HG03039 (cell line): Measurements from ENCODE around the gene PHACTR1.

Source experiments
- ATAC-seq: cut with Tn5 transposase; IDR thresholded peaks from one replicate; pipeline ENCODE4 v1.9.1; 2021; ENCODE audit warnings: mild to moderate bottlenecking, moderate library complexity; ENCODE audit not compliant: unreplicated experiment

The PHACTR1 gene

DNA sequence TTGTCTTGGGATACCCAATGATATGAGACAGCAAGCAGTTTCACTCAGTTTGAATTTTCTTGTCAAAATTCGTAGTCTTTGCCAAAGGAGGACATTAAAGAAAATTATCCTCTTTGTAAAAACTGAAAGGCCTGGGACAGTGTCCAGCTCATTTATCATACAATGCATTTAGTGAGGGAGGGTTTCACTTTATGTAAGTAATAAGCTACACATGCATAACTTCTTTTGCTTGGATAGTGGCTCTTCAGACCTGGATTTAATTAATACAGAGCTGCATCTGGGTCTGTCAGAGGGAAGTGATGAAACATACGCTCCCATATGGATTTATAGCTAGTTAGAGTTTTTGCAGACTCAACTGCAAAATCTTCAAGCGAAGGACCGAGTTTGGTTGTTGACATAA, 175.6 kb downstream of the PHACTR1 start:
- ATAC-seq = no peak

DNA sequence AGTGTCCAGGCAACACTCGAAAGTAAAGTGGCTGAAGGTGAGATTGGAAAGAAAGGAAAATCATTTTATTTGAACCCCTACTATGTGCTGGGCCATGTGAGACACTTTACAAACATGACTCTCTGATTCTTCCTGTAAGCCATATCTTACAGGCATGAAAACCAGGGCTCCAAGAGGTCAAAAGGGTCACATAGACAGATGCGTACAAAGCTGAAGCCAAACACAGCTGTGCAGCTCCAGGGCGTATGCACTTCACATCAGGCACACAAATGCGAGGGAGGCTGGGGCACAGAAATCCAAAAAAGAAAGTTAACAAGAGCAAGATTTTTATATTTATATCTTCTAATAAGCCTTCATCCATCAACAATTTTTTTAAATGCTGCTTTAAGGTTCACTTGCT, 176.5 kb downstream of the PHACTR1 start:
- ATAC-seq = no peak

DNA sequence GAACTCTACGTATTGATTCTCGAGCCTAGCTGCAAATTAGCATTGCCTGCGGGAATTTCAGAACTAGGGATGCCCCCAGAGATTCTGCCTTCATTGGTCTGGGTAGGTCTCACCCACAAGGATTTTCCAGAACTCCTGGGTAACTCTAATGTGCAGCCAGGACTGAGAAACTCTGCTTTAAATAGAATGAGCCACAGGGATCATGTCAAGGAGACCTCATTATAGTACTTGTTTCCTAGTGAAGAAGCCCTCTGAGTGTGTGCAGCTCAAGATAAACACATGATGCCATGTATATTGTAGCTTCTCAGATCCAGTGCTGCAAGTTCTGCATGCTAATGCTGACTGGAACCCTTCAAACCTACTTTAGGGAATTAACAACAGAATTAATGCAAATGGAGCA, 179.2 kb downstream of the PHACTR1 start:
- no peak for ATAC-seq

DNA sequence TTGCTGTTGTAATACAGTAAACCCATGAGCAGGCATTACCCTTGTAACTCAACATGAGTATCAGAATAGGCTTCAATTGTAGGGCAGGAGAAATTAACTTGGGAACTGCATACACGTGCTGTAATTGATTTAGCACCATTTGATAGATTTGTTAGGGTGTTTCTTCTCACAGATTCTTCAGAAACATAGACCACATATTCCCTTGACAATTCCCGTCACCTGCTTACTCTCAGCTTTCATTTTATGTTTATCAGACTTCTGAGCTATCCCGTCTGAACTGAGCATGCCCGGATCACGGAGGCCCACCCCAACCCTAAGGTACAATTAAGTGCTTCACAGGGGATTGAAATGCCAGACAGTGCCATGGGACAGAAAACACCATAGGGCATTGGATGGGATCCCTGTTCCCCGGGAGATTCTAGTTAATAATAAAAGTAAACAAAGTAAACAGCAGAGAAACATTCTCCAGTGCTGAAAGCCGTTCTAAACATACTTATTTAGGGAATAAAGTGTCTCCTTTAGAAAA, 179.7 kb downstream of the PHACTR1 start:
- ATAC-seq = no peak

DNA sequence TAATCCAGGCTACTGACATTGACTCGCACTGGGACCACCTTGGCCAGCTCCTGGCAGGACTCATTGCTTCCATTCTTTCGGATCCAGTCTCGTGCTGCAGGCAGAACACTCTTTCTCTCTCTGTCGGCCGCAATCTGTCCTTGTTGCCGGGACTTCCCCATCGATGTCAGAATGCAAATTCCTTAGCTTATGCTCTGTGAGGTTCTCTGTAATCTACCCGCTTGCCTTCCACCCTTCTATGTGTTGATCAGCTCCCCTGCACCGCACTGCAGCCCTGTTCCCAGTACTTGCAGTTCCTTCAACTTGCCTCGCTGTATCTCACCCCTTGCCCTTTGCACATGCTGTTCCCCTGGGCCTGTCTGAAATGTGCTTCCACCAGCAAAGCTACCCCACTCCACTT, 182.0 kb downstream of the PHACTR1 start:
- no peak for ATAC-seq

DNA sequence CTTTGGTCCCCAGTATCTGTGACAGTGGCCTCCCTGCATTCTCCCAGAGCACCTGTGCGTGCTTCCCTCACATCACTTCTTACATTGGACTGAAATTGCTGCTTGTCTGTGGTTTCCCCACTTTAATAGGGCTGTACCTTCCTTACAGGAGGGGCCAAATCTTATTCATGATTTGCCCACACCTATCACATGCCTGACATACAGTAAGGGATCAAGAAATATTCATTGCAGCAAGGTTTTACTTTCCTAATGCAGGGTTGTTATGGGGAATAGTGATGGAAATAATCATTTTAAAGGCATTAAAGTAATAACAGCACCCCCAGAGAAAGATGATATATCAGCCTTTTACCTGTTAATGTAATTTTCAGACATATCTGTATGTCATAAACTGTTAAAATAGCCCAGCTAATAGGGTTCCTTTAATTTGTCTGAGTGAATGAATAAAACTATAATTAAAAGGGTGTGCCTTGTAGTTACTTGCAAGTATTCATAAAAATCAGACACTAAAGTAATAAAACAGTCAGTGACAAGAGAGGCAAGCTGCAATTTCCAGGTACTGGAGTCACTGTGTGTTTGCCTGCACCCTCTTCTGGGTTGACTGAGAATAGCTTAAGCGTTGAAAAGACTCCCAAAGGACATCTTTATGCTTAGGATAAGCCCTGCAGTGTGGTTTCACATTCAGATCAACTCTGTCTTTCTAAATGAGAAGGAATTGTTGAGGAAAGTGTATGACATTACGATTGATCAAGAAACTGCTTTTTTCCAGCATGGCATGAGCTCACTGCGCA, 182.7 kb downstream of the PHACTR1 start:
- ATAC-seq = no peak

DNA sequence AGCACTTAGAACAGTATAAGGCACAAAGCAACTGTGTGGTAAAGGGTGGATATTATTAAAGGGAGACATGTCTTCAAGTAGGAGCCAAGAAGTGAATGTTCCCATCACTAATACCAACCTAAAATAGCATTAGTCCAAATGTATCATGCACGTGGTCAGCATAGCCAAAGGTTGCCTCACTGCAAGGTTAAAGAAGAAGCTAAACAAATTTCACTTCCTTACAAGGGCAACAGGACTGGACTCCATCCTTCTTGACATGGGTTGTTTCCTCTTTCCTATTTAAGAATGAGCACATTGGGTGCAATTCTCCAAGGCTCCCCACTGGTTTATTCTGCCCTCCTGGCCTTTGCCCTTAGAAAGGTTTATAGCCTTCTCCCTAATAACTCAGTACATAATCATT, 186.7 kb downstream of the PHACTR1 start:
- ATAC-seq = no peak

DNA sequence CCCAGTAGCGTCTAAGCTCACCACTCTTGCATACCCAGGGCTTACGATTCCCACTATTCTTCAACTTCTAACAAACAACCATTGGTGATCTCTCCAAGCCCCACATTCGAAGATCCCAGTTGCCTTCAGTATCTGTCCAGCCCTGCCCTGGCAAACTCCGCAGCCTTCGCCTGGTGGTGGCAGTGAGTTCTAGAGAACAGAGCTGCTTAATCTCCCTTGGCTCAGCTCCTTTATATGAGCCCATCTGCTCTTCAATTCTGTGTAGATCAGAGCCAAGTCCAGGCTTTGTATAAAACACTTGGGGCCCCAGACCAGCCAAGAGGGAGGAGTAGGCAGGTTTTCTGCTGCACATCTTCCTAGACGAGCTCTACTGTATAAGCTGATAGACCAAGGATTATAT, 193.3 kb downstream of the PHACTR1 start:
- no peak for ATAC-seq

DNA sequence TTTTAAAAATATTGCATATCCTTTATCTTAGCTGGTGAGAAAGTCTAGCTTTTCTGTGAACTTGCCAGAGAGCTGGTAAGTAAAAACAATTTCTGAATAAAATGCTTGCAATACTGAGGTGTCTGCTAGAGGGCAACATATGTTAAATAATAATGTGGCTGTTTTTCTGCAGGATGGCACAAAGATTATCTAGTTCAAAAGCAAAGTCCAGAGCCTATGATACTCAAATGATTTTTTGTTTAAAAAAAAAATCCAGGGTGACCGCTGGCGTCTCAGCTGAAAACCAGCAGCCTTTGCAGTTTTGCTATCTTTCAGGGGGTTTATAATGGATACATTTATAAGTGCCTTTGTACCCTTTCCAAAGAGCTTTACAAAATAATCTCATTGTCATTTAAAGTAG, 194.9 kb downstream of the PHACTR1 start:
- no peak for ATAC-seq

DNA sequence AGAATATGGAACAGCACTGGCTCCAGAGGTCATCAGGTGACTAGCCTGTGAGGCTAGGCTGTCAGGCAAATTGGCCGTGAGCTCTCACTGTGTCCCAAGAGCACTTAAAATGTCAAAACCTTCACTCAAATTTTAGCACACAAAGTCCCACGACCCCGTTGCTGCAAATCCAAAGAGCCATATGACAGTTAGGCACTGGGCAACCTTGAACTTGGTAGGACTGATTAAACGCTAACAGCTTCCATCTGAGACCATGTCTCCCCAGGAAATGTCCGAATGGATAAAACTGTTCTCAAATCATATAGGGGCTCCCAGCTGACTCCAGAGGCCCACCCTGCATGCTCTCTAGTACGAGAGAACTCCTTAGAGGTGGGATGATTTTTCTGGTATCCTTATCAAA, 196.6 kb downstream of the PHACTR1 start:
- ATAC-seq = no peak

DNA sequence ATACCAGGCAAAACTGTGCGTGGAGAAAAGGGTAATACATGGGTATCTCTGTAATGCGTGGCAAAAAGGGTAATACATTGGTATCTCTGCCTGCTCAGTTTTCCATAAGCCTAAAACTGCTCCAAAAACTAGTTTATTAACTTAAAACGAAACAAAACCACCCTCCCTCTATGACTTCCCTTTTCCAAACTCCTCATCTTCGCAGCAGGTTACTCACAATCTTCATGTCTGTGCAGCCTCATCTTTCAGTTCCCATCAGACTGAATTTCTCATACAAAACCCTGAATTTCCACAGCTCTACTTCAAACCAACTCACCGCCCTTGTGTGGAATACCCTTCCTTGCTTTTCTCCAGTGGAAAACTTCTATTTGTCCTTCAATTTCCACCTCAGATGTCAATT, 199.4 kb downstream of the PHACTR1 start:
- ATAC-seq = no peak

DNA sequence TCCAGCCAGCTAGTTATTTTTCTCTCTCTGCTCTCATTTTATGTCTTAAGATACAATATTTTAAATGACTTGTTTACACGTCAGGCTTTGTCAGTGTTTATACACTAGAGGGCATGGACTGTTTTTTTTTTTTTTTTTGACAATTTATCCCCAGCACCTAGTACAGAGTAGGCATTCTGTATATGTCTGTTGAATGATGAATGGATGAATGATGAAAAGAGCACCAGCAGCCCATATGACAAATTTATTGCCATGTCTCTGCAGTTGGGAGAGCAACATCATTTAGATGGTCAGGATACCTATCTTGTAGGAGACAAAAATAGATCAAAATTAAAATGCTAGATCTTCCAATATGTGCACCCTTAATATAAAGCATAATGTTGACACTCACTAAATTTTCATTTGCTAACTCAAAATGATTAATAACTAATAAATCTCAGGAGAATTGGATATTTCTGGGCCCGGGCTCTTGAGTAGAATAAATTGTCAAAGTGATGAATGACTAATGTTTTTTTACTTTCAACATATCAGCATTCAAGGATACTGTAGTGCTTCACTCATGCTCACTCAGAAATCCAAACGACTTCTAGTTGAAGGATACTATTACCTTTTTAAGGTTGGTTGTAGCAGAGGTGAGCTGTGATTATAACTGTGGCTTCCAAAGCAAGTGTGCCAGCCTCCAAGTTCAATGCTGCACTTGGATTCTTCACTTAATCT, 200.0 kb downstream of the PHACTR1 start:
- no peak for ATAC-seq

DNA sequence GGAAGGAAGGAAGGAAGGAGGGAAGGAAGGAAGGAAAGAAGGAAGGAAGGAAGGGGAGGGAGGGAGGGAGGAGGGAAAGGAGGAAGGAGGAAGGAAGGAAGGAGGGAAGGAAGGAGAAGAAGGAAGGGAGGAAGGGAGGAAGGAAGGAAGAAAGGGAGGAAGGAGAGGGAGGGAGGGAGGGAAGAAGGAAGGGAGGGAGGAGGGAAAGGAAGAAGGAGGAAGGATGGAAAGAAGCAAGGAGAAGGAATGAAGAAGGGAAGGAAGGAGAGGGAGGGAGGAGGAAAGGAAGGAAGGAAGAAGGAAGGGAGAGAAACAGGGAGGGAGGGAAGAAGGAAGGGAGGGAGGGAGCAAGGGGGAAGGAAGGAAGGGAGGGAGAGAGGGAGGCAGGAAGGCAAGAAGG, 204.9 kb downstream of the PHACTR1 start:
- no peak for ATAC-seq

DNA sequence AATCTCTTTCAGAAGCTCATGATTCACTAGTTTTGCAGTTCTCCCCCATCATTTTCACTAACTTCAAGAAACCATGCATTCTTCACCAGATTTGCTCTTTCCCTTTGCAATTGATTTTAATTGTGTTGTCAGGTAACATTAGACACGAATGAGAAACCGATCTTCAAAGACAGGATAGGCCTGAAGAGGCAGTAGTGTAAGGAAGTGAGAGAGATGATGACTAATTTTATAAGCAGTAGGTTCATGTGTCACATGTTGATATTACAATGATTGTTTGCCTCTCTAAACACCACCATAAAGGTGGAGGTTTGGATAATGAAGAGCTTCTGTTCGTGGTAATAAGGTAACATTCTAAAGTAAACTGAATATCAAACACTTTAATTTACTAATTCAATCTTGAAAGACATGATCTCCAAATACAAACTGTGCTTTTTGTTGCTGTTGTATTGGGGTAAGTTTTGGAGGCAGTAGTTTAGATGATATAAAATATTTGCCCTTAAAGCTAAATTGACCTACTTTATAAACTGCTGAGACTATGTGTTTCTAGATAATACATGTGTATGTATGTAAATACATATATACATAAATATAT, 207.2 kb downstream of the PHACTR1 start:
- no peak for ATAC-seq

DNA sequence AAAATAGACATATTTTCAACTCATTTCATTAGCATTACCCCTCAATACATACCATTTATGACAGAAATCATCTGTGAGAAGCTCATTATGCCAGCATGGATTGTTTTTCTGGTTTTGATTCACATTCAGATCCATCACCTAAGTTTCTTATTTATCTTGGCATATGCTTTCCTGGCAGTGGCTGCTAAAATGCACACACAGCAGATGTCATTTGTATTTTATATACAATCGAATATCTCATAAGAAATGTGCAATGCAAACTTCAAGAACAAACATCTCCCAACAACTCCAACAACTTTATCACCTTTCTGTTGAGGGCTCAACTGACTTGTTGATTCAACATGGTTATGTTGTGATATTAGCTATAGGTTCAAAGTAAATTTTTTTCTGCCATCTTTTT, 208.3 kb downstream of the PHACTR1 start:
- ATAC-seq = no peak

DNA sequence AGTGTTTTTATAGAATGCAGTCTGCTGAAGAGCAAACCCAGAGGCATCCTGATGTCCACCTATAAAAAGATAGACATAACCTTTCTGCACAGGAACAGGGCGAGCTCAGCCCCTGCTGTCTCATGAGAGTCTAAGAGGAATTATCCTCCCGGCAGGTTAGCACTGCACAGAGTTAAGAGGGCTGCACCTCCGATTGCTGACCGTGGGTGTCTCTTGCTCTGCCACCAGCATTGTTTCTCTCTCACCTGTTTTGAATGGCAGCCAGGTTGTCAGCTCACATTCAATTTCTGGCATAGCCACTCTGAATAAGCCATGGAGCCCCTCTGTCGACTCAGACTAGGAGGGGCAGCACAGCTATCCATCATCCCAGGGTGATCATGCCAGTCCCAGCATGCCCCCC, 211.2 kb downstream of the PHACTR1 start:
- no peak for ATAC-seq

DNA sequence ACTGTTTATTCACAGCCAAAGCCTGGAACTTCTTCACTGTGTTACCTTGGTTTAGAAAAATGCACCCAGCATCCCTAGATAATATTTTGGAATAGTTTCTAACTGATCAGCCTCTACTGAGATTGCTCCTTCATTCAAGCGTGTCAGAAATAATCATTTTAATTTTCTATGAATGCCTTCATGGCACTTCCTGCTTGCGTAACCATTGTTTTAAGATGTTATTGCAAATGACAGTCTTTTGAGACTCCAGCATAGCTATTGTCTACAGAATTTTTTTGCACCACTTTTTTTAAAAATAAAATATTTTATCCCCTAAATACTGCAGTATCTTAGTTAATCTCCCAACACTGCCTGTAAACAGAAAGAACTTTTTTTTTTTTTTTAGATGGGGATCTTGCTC, 213.1 kb downstream of the PHACTR1 start:
- ATAC-seq = no peak

DNA sequence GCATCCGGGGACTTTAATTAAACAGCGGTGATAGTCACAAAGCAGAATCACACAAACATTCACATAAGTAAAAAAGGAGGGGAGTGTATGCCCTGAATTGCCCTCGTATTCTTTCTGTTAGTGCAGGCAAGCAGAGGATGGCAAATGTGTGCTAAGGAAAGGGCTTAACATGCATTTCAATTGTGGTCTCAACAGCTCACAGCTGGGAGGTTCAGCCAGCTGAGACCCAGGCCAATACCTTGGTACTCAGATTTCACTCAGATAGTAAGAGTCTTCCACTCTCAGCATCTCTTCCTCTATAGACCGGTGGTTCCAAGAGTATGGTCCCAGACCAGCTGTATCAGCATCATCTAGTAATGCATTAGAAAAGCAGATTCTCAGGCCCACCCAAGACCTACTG, 215.1 kb downstream of the PHACTR1 start:
- ATAC-seq = no peak

DNA sequence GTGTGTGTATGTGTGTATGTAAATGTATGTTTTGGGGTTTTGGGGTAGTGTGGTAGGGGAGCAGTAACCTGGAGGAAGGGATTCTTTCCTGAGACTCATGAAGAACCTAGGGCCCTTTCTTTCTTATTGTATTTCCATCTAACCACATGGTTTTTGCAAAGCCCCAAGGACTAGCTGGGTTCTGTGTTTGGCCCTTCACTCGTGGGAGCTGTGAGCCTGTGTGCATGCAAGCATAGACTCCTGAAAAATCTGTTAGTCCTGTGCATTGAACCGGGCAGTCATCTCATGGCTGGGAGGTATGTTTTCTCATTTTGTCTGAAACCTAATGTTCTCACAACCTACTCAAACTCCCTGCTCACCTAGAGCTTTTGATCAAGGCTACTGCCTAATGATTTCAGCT, 219.1 kb downstream of the PHACTR1 start:
- ATAC-seq = no peak

DNA sequence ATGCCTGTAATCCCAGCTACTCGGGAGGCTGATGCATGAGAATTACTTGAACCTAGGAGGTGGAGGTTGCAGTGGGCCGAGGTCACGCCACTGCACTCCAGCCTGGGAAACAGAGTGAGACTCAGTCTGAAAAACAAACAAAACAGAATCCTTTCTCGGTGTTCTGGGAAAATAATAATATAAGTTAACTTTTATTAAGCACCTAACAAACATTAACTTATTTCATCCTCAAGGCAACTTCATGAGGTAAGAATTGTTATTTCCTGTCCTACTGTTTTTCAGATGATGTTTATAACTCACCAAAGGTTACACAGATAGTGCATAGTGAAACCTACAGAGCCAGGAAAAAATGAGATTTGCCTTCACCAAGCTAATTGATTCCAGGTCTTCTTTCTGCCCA, 221.4 kb downstream of the PHACTR1 start:
- no peak for ATAC-seq

DNA sequence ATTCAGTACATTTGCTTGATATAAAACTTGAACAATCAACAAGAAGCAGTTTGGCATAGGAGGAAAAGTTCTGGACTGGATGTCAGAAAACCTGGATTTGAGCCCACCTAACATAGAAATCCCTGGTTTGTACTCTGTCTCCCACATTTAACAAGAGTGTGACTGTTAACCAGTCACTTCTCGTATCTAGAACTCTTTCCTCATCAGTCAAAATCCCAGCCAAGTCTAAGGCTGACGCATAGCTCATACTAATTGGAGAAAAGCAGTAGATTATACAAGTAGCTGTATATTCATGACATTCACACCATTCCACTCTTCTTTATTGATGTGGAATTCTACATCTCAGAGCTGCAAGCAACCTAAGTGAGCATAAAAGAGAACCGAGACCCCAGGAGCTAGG, 222.7 kb downstream of the PHACTR1 start:
- ATAC-seq = no peak

DNA sequence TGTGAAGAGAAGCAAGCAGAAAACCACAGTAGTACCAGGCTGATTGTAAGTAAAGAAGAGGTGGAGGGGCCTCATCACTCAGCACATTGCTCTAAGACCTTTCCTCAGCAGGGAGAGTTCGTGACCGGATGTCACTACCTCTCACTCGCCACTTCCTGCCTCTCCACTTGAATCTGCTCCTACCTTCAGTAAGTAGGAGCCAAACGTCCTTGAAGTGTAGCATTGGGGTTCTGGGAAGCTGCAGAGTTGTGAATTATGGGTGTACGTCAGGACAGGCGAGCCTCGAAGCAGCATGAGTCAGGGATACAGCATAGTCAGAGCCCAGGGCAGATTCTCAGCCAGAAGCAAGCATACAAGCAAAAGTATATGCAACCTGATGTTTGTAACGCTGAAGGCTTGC, 224.9 kb downstream of the PHACTR1 start:
- ATAC-seq = no peak
